PC-3 (cell line): ENCODE data around the gene CCDC177.
A peak's percentile ranks its signal among the peaks of the same experiment; 100 is the strongest.

Experiments used
- EZH2 ChIP-seq: fragments of 300-600 bp; sonication (generic); IDR thresholded peaks from one replicate; pipeline ENCODE4 v1.6.1; 2017; ENCODE audit warnings: antibody characterized with exemption, mild to moderate bottlenecking, low read length; ENCODE audit not compliant: unreplicated experiment
- TF ChIP-seq, protein P1 (sequence below): fragments of 300-600 bp; sonication (generic); conservative IDR thresholded peaks from 2 replicates; pipeline ENCODE4 v1.5.1; 2017; ENCODE audit warnings: antibody characterized with exemption, low read depth, mild to moderate bottlenecking, low read length

DNA sequence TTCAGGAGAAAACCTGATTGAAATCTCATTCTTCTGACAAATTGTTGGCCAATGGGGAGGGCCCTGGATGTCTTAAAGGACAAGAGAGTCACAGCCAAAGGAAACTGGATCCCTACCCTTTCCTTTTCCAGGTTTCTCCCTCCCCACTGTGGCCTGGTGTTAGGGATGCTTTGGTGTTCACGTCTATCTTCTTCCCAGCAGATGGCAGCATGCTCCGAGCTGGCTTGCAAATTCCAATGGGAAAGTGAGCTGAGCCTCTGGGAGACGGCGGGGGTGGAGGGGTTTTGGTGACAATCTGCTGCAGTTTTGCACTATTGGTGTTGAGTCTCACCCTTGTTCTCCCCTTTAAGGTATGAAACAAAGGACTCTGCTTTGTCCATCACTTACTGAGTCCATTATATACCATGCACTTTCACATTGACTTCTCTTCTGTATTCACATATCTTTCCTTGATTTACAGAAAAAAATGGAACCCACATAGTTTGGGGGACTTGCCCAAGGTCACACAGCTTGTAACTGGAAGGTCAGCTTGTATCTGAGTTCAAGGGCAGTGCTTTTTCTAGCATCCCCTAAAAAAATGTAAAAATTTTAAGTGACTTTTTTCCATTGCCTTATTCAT lies 39.3 kb downstream of the CCDC177 start:
- TF ChIP-seq, protein P1, sequence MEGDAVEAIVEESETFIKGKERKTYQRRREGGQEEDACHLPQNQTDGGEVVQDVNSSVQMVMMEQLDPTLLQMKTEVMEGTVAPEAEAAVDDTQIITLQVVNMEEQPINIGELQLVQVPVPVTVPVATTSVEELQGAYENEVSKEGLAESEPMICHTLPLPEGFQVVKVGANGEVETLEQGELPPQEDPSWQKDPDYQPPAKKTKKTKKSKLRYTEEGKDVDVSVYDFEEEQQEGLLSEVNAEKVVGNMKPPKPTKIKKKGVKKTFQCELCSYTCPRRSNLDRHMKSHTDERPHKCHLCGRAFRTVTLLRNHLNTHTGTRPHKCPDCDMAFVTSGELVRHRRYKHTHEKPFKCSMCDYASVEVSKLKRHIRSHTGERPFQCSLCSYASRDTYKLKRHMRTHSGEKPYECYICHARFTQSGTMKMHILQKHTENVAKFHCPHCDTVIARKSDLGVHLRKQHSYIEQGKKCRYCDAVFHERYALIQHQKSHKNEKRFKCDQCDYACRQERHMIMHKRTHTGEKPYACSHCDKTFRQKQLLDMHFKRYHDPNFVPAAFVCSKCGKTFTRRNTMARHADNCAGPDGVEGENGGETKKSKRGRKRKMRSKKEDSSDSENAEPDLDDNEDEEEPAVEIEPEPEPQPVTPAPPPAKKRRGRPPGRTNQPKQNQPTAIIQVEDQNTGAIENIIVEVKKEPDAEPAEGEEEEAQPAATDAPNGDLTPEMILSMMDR: peak; percentile 91
- TF ChIP-seq EZH2: no peak
